Activated CD4-positive, alpha-beta T cell treated with anti-CD3 and anti-CD28 coated beads, Interleukin-2, amount 10 ng/mL, durations not matched to agents 24 days and 14 days (primary cell): ENCODE data around the gene HADH. TPM values are rescaled to one million over a fixed set of nuclear protein-coding genes. Genes with fewer than 3 reads are reported as not detected.
A peak's percentile ranks its signal among the peaks of the same experiment; 100 is the strongest.

Source experiments
- DNase-seq: peaks from one replicate; pipeline ENCODE4 v3.0.0; 2022
- H3K27ac Mint-ChIP-seq: one replicate; pipeline ENCODE4 v1.8.0; 2022; ENCODE audit warnings: mild to moderate bottlenecking, mixed read lengths
- H3K27me3 Mint-ChIP-seq: one replicate; pipeline ENCODE4 v1.8.0; 2022; ENCODE audit warnings: mixed read lengths
- H3K36me3 Mint-ChIP-seq: one replicate; pipeline ENCODE4 v1.8.0; 2022; ENCODE audit warnings: low read depth, mild to moderate bottlenecking, mixed read lengths
- H3K4me1 Mint-ChIP-seq: one replicate; pipeline ENCODE4 v1.8.0; 2021; ENCODE audit warnings: mixed read lengths
- H3K4me3 Mint-ChIP-seq: one replicate; pipeline ENCODE4 v1.8.0; 2022; ENCODE audit warnings: mild to moderate bottlenecking, moderate library complexity, mixed read lengths
- H3K9me3 Mint-ChIP-seq: one replicate; pipeline ENCODE4 v1.8.0; 2021; ENCODE audit warnings: mixed read lengths
- intact Hi-C: fragments of 100-400 bp; cut with micrococcal nuclease; formaldehyde crosslinking; loops from one replicate; pipeline ENCODE4 v1.15.1; 2023
- total RNA-seq: library from RNA; stranded (reverse); gene quantifications from 2 replicates; pipeline ENCODE4 v1.2.3, GENCODE V29; 2022

Gene HADH
- total RNA-seq, 1 donor from 2014 or later = 37.2 TPM

DNA sequence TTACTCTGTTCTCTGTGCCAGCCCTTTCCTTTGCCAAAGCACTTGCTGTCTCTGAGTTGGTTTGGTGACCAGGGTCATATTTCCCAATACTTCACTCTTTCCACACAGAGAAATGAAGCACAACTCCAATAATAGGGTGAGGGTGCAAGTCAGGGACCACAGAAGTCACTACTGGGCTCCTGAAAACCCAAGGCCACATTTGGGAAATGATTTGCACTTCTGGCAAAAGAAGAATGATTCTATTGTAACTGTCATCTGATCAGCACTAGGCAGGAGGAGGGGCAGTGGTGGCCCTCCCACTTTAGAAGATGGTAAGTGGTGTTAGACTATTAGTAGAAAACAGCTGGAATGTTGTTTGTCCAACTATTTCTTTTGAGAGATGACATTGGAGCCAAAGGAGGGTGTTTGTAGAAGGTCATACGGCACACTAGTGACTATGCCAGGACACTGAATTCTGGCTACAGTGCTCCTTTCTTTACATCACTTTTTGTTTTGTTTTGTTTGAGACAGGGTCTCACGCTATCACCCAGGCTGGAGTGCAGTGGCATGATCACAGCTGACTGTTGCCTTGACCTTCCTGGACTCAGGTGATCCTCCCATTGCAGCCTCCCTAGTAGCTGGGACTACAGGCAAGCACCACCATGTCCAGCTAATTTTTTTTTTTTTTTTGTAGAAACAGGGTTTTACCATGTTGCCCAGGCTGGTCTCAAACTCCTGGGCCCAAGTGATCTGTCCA lies 10.8 kb upstream of the HADH start:
- Mint-ChIP-seq H3K4me1 (peaks cover 2% of the 10 kb centered on the region), H3K9me3 (peaks cover 13% of the 10 kb centered on the region), H3K36me3 (no peaks in the 10 kb centered on the region), H3K27me3 (no peaks in the 10 kb centered on the region), H3K27ac (no peak overlapping the region), H3K4me3 (no peak overlapping the region)
- intact Hi-C loops = no loop called here
- no peak for DNase-seq

DNA sequence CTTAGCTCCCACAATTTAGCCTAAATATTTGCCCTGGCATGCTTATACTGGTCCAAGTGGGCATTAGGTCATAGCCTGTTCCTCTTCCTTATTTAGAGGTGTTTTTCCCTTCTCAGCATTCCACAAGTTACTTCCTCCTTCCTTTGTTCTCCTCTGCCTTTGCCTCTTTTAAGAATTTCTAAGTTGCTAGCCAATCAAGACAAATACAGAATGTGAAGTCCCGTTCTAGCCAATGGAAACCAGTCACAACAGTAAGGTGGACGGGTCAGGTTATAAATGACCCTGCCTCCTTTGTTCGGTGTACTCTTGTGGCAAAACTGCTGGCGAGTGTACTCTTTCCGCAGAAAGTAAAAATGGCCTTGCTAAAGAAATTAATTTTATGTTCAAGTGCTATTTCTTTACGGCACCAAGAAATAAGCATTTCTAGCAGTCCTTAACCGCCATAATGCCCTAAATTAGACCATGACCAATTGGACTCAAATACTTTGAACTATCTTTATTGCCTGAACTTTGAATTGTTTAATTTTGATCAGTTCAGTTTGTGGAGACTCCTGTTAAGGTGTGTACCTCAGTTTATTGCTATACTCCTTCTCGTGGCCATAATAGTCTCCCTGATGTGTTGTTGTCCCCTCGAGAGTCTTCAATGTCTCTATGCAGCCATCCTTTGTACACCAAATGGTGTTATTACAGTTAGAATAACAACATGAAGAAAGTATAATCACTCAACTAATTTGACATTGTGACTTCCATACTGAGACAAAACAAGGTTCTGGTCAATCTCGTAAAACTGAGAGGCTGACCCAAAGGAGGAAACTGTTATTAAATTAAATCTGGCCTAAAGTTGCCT lies 1.6 kb upstream of the HADH start:
- no peak overlapping the region for H3K4me3 Mint-ChIP-seq
- H3K36me3 Mint-ChIP-seq = peaks cover 4% of the 10 kb centered on the region
- no peak for DNase-seq
- intact Hi-C loops = loop anchor here (5.0 kb wide), 2 partner anchors 1744 to 1829 kb away; partner anchors contain the start of genes GAR1 and PLA2G12A
- H3K27ac Mint-ChIP-seq = no peak overlapping the region
- no peaks in the 10 kb centered on the region for H3K27me3 Mint-ChIP-seq
- H3K4me1 Mint-ChIP-seq = peaks cover 25% of the 10 kb centered on the region
- H3K9me3 Mint-ChIP-seq = no peaks in the 10 kb centered on the region

DNA sequence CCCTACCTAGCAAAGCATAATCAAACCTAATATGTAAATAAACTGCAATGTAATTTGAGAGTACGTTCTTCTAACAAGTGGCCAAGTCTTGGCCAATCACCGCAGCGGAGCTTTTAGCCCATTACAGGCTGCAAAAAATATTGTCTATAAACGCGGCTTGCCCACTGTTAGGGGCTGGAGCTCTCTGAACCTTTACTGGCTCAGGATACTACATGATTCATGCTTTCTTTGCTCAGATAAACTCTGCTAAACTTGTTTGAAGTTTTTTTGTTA lies 990 bp upstream of the HADH start:
- DNase-seq = no peak
- H3K27me3 Mint-ChIP-seq = no peaks in the 10 kb centered on the region
- intact Hi-C loops = loop anchor here (1.0 to 5.0 kb wide), 6 partner anchors 57 to 1829 kb away; partner anchors contain the start of genes CYP2U1, GAR1, OSTC and PAPSS1
- peaks cover 28% of the 10 kb centered on the region for H3K4me1 Mint-ChIP-seq
- no peaks in the 10 kb centered on the region for H3K9me3 Mint-ChIP-seq
- no peak overlapping the region for H3K27ac Mint-ChIP-seq
- no peak overlapping the region for H3K4me3 Mint-ChIP-seq
- peaks cover 4% of the 10 kb centered on the region for H3K36me3 Mint-ChIP-seq

DNA sequence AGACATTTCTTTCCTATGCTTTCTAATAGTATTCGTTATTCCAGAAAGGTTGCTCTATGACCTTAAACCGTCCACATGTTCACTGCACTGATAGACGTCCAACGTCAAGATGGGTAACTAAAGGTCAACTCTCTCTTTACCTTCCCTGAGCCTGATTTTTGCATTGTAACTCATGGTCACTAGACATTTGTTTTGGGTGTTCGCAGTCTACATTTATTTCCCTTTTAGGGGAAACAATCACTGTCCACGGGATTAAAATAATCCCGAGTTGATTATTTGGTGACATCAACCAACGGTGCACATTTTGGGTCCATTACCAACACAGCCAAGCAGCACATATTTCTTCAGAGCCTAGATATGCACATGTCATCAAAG lies 540 bp upstream of the HADH start:
- no peaks in the 10 kb centered on the region for H3K27me3 Mint-ChIP-seq
- no peak for DNase-seq
- H3K4me1 Mint-ChIP-seq = peaks cover 32% of the 10 kb centered on the region
- peaks cover 4% of the 10 kb centered on the region for H3K36me3 Mint-ChIP-seq
- H3K9me3 Mint-ChIP-seq = no peaks in the 10 kb centered on the region
- H3K4me3 Mint-ChIP-seq = peak overlapping the region; percentile 92
- intact Hi-C loops = loop anchor here (1.0 to 5.0 kb wide), 6 partner anchors 58 to 1828 kb away; partner anchors contain the start of genes CYP2U1, GAR1, OSTC and PAPSS1
- peak overlapping the region; percentile 95 for H3K27ac Mint-ChIP-seq

DNA sequence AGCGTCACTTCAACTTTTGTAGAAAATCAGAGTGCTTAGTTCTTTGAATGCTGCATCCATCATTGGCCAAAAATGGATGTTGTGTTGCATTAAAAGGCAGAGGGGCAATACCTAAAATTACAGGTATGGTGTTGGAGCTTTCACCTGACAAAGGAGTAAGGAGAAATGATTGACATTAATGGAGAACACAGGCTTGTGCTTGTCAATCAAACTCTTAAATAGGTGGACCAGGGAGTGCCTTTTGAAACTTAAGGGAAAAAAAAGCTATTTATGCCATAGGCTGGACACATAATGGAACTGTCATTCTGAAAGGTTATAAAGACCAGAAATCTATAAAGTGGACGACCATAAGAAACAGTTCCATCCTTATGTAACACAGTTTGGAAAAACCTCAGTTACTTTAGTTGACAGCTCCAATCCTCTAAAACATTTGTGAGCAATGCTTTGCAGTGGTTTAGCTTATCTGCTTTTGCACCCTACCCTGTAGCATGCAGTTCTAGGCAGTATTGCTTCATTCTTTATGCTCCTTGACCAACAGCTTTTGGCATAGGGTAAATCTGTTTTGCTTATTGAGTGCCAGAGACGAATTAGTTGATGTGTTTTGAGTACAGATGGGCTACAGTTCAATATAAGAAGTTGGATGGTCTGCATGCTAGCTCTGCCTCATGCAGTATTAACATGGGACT lies 2.4 kb downstream of the HADH start:
- peaks cover 40% of the 10 kb centered on the region for H3K4me1 Mint-ChIP-seq
- H3K36me3 Mint-ChIP-seq = peaks cover 16% of the 10 kb centered on the region
- no peak for DNase-seq
- intact Hi-C loops = no loop called here
- no peaks in the 10 kb centered on the region for H3K9me3 Mint-ChIP-seq
- no peaks in the 10 kb centered on the region for H3K27me3 Mint-ChIP-seq
- no peak overlapping the region for H3K27ac Mint-ChIP-seq
- no peak overlapping the region for H3K4me3 Mint-ChIP-seq

DNA sequence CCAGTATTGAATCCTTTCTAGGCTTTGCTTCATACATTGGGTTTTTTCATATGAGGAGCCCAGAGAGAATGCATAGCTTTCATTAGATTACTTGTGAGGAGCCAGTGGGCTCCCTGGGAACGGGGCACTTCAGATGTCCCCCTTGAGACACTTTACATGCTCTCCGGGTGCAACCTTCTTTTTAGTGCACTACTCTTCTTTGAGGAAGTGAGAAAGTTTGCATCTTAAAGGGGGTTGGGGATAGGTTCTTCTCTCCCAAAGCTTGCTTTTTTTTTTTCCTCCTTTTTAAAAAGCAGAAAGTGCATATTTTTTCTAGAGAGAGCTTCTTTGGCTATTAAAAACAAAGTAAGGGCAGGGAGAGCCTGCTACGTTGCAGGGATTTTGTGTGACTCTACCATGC lies 4.3 kb downstream of the HADH start:
- H3K27me3 Mint-ChIP-seq = no peaks in the 10 kb centered on the region
- H3K36me3 Mint-ChIP-seq = peaks cover 33% of the 10 kb centered on the region
- no peak overlapping the region for H3K4me3 Mint-ChIP-seq
- no peaks in the 10 kb centered on the region for H3K9me3 Mint-ChIP-seq
- peaks cover 44% of the 10 kb centered on the region for H3K4me1 Mint-ChIP-seq
- intact Hi-C loops = no loop called here
- H3K27ac Mint-ChIP-seq = no peak overlapping the region
- DNase-seq = no peak

DNA sequence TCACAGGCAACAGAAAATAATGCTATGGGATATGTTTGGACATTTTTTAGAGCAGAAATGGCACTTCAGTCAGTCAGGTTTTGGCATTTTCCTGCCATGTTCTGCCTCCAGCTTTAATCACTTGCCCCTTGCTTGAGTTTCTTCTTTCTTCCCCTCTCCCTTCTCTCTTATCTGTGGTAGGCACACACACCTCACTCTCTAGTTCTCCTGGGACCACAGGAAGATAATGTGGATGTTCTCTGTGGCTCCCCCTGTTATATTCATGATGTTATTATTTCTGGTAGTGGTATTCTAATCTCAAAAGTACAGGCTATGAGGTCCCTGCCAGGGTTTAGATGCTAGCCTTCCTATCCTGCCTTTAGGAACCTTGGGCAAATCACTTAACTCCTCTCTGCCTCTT lies 5.2 kb downstream of the HADH start:
- Mint-ChIP-seq H3K4me1 (peaks cover 41% of the 10 kb centered on the region), H3K9me3 (no peaks in the 10 kb centered on the region), H3K27me3 (no peaks in the 10 kb centered on the region), H3K36me3 (peaks cover 36% of the 10 kb centered on the region), H3K4me3 (no peak overlapping the region), H3K27ac (no peak overlapping the region)
- intact Hi-C loops = no loop called here
- DNase-seq = no peak

DNA sequence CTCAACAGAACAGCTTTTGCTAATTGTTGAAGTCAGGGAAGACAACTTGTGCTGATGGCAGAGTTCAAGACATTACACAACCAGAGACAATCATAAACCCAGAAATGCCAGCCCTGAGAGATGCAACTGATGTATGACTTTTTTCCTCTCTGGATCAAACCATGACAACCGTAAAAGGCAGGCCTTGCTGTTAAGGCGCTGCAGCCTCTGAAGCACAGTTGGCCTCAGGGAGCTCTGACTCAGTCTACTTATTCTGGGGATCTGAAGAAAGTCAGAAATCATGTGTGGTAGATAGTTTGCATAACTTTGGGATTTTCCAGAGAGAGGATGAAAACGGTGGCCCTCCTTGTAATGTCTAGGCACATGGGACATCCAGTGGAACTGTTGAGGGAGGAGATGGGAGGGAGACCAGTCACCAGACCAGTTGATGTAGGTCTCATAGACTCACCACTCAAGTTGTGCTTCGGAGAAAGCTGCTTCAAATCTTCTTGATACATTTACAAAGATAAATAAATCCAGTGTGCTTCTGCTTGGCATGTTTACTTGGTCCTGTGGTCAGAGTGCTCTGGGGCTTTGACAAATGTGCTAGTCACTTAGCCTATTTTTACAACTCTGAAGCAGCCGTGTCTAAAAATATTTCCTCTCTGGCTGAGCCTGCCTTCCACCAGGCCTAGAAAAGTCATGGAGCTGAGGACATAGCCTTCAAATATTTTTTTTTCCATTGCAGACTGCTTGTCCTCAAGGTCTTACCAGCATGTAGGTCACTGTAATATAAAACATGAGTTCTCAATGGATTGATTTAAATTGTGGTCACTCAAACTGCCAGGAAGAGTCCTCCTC lies 7.5 kb downstream of the HADH start:
- Mint-ChIP-seq H3K9me3 (peaks cover 7% of the 10 kb centered on the region), H3K4me3 (no peak overlapping the region), H3K27me3 (no peaks in the 10 kb centered on the region), H3K4me1 (peaks cover 32% of the 10 kb centered on the region), H3K36me3 (peaks cover 47% of the 10 kb centered on the region), H3K27ac (no peak overlapping the region)
- intact Hi-C loops = no loop called here
- no peak for DNase-seq

DNA sequence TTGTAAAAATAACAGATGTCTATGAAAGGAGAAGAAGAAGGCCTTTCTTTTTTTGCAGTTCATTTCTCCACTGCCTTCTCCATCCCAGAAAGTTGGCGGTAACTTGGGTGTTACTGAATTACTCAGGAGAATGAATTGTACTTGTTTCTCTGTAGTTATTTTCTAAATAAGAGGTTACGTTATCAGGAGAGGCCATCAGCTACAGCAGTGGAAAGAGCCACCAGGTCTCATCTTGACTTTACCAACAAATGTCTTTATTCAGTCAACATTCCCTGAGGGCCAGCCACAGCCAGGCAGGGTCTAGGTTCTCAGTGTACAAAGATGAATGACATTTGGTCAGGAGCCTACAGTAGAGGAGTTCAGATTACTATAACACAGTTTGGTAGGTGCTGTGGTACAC lies 8.1 kb downstream of the HADH start:
- H3K27me3 Mint-ChIP-seq = no peaks in the 10 kb centered on the region
- H3K27ac Mint-ChIP-seq = no peak overlapping the region
- H3K4me1 Mint-ChIP-seq = peaks cover 26% of the 10 kb centered on the region
- peaks cover 46% of the 10 kb centered on the region for H3K36me3 Mint-ChIP-seq
- no peak for DNase-seq
- no peak overlapping the region for H3K4me3 Mint-ChIP-seq
- intact Hi-C loops = no loop called here
- H3K9me3 Mint-ChIP-seq = peaks cover 7% of the 10 kb centered on the region

DNA sequence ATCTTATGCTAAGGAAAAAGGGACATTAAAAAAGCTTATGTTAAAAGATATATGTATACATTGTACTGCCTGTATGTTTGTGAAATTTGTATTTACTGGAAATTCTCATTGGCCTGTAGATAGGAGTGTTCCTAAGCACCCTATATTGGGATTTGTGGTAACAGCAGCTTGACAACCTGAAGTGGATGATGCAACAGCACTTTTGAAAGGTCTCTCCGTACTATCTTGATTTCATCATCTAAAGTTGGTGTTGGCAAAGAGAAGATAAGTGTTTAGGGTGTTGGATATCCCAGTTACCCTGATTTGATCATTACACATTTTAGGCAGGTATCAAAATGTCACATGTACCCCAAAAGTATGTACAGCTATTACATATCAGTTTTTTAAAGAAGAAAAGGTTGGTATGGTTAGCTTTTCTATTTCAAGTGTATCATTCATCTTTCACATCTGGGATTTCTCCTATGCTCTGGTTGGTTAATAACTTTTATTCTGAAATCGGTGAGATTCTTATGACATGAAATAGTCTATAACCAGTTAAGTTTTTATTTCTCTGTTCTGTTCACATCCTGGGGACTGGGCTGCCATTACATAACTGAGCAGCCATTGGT lies 10.3 kb downstream of the HADH start:
- peaks cover 47% of the 10 kb centered on the region for H3K36me3 Mint-ChIP-seq
- intact Hi-C loops = no loop called here
- no peak overlapping the region for H3K27ac Mint-ChIP-seq

DNA sequence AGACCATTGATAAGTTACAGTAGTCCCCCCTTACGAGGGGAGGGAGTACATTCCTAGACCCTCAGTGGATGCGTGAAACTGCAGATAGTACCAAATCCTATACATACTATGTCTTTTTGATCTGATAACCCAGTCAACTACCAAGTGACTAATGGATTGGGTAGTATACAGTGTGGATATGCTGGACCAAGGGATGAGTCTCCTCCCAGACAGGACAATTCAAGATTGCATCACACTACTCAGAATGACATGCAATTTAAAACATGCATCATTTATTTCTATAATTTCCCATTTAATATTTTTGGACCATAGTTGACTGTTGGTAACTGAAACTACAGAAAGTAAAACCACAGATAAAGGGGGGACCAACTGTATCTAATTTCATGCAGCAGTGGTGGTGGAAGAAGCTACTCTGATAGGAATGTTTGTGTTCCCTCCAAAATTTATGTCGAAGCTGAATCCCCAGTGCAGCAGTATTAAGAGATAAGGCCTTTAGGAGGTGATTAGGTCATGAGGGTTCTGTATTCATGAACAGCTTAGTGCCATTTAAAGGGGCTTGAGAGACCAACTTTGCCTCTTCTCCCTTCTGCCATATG lies 11.9 kb downstream of the HADH start:
- Mint-ChIP-seq H3K27ac (no peak overlapping the region), H3K4me1 (peaks cover 22% of the 10 kb centered on the region)
- intact Hi-C loops = no loop called here

More for the DNA sequence above, 10.3 kb downstream of the HADH start:
- Mint-ChIP-seq H3K4me3 (no peak overlapping the region), H3K4me1 (peaks cover 19% of the 10 kb centered on the region), H3K27me3 (no peaks in the 10 kb centered on the region), H3K9me3 (peaks cover 7% of the 10 kb centered on the region)
- DNase-seq = no peak

DNA sequence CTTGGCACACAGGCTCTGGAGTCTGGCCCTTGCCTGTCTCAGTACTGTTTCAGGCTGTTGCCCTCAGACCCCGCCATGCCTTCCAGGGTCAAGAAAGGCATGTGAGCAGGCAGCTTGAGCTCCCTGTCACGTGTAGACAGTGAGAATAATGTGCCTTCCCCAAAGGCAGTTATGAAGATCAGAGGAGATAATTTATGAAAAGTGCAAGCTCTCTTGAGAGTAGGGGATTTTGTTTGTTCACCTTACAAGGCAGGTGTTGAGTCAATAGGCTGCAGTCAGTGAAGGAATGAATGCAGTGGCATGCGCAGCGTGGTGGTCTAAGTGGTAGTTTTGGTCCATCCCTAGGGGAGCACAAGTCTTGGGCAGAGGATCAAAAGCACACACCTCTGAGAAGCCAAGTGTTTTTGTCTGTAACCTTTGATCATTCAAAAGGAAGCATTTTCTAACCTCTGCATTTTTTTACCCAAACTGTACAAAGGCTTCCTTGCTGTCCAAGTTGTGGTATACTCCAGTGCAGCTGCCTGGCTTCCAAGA lies 14.4 kb downstream of the HADH start:
- H3K4me1 Mint-ChIP-seq = peaks cover 18% of the 10 kb centered on the region
- H3K4me3 Mint-ChIP-seq = no peak overlapping the region
- peaks cover 23% of the 10 kb centered on the region for H3K36me3 Mint-ChIP-seq
- intact Hi-C loops = no loop called here
- H3K27ac Mint-ChIP-seq = peak overlapping the region; percentile 1
- peaks cover 7% of the 10 kb centered on the region for H3K9me3 Mint-ChIP-seq
- no peaks in the 10 kb centered on the region for H3K27me3 Mint-ChIP-seq
- DNase-seq = no peak

More for the DNA sequence above, 11.9 kb downstream of the HADH start:
- DNase-seq = no peak
- Mint-ChIP-seq H3K36me3 (peaks cover 41% of the 10 kb centered on the region), H3K27me3 (no peaks in the 10 kb centered on the region), H3K4me3 (no peak overlapping the region), H3K9me3 (peaks cover 7% of the 10 kb centered on the region)
